Stimulated activated CD4-positive, alpha-beta T cell treated with anti-CD3 and anti-CD28 coated beads, TNF-alpha, amount 100 ng/mL, for 24 hours (primary cell): ENCODE measurements around the gene C1orf174.

Experiments used
- DNase-seq, 3 experiments: peaks; one replicate each; pipeline ENCODE4 v3.0.0-alpha.2; 2020; ENCODE audit warnings: low read depth in 3 of 3

The C1orf174 gene

DNA sequence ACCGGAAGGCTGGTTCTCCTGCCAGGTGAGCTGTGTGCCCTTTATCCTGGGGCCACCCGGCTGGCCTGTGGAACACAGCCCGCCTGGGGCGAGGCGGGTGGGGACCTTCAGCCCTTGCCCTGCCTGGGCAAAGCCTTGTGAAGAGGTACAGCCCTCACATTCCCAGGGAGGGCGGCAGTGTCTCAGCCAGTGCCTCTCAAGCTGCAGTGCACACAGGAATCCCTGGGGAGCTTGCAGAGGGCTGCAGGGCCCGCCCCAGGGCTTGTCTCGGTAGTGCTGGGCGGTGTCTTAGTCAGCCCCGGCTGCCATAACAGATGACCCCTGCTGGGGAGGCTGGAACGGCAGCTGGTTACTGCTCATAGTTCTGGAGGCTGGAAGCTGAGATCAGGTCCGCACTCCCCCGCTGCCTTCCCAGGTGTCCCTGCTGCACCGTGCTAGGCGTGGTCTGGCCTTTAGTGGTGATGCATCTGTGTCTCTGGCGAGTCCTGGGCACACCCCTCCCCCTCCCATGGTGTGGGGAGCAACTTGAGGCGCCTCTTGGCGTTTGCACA, 30.2 kb downstream of the C1orf174 start:
- DNase-seq, result no peak

- no peak for DNase-seq
Observed at GRCh38 chr1:3868464-3869006, 31.5 kb downstream of the C1orf174 start.

DNA sequence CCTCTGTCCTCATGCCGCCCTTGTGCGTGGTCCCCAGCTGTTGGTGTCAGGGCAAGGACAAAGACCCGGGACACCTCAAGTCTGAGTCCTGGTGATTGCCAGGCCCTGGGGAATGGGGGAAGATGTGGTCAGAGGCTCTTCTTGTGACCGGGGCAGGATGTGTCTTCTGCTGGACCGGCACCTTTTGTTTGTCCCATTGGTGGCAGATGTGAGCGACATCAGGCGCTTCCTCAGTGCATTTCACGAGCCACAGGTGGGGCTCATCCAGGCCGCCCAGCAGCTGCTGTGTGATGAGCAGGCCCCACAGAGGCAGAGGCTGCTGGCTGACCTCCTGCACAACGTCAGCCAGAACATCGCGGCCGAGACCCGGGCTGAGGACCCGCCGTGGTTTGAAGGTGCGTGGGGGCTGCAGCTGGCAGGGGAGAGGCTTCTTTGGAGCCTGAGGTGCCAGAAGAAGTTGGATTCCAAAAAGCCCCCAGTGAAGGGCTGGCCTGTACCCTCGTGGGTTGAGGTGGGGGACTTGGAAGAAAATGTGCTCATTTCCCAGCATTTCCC, 34.4 kb downstream of the C1orf174 start:
- no peak for DNase-seq

GRCh38 chr1:3864884-3865283, 35.2 kb downstream of the C1orf174 start:
- no peak for DNase-seq

- no peak for DNase-seq
Observed at GRCh38 chr1:3863231-3863935, 36.7 kb downstream of the C1orf174 start.

DNA sequence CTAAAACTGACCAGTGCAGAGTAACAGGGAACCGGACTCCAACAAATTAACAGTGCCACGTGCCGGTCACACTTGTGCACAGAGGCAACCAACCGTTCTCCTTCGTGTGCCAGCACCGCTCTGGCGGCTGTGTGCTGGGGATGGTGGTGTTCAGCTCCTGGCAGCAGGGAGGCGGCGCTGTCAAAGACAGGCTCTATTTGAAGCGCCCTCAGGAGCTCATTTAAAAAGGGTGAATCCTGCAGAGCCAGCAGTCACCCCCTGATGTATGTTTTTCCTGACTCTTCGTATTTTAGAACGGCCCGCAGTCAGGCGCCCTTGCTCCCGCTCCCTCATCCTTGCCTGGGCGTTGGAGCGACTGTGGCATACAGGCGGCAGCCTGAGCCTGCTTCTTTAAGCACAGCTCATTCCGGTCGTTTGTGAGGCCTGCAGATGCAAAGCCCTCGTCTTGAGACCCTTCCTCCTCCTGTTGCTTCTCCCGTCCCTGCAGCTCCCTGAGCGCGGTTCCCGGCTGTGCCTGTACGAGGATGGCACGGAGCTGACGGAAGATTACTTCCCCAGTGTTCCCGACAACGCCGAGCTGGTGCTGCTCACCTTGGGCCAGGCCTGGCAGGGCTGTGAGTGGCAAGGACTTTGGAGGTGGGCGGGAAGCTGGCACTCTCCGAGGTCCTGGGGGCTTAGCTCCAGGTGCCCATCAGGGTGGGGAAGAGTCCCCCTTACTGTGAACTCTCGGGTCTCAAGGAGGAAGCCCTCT, 41.7 kb downstream of the C1orf174 start:
- DNase-seq, result no peak

- no peak for DNase-seq
Observed at GRCh38 chr1:3857791-3858129, 42.3 kb downstream of the C1orf174 start.

DNA sequence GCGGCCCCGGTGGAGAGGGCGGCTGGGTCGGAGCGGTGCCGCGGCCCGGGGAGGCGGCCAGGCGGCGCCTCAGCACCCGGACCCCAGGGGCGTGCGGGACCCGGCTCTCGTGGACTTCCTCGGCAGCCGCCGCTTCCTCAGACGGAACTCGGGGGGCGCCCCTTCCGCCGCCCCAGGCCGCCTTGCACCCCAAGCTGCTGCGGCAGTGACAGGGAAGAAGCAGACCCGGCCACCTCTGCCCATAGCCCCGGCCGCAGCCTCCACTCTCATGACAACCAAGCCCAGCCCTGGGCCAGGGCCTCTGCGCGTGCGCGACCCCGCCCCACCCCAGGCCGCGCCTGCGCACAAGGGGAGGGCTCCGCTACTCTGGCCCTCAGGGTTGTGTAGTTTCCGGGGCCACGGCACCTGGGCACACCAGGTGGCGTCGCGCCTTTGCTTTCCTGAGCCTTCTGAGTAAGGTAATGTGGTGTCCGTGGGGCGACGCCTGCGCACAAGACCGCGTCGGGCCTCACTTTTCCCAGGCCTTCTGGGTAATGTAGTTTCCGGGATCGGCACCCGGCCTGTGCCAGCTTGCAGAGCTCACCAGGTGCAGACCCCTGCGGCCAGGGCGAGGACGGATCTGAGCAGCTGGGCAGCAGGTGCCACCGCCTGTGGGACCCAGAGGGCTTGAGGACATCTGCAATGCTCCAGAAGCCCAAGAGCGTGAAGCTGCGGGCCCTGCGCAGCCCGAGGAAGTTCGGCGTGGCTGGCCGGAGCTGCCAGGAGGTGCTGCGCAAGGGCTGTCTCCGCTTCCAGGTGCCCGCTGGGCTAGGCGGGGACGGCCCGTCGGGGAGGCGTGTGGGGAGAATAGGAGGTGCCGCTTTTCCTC, 42.9 kb downstream of the C1orf174 start, which contains the start of the genes CEP104 and DFFB:
TSS of gene CEP104 (minus strand) at position 289 of the 868 bp plus-strand sequence. CDS start 4,804 bp downstream, outside the sequence.
TSS of gene DFFB (plus strand) at position 554 of the 868 bp plus-strand sequence. CDS start at position 682, 128 bp downstream.
- peak; percentile 89 to 94 (median 92) for DNase-seq

GRCh38 chr1:3852711-3853485, 47.2 kb downstream of the C1orf174 start:
- DNase-seq, result no peak

DNA sequence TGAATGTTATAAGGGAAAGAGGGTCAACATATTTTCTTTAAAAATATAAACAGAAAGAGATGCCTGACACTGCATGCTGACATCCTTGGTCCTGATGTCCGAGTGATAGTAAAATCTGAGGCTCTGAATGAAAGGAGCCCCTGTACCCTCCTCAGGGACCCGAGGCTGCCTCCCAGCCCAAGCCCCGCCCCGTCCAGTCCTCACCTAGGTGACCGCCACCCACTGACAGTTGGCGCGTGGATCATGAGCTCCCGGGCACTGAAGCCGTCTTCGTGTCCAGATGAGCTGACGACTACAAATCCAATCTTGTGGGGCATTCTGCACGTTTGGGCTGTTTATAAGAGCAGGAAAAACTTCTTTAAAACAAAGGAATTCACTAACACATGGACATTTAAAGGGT, 48.0 kb downstream of the C1orf174 start:
- DNase-seq, result no peak

DNA sequence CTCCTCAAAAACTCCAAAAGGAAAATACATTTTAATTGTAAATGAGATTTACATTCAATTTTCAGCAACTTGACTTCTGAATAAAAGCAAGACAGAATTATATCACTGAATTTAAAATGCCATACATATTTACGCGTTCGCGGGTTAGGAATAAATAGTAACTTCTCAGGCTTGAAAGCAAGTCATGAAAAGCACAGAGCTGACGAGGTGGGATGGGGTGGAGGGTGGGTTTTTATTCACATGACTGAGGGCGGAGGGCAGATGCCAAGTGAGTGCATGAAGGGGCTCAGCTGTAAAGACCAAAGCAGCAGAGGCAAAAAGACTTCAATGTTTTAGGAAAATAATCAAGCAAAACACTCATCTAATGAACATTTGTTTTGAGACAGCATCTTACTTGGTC, 48.8 kb downstream of the C1orf174 start:
- DNase-seq, result no peak

GRCh38 chr1:3850857-3851256, 49.2 kb downstream of the C1orf174 start:
- no peak for DNase-seq

- DNase-seq, result no peak
Observed at GRCh38 chr1:3847081-3847480, 53.0 kb downstream of the C1orf174 start.

GRCh38 chr1:3846541-3846940, 53.5 kb downstream of the C1orf174 start:
- no peak for DNase-seq

DNA sequence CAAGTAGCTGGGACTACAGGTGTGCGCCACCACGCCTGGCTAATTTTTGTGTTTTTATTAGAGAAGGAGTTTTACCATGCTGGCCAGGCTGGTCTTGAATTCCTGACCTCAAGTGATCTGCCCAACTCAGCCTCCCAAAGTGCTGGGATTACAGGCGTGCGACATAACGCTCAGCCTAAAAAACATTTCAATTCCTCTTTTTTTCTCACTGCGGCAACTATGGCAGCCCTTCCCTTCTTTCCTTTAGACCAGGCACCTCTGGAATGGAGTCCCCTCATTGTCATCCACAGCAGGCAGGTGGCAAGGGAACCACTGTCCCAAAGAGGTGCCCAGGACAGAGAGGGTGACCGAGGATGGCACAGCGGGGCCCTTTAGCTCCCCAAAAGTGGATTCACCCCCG, 57.2 kb downstream of the C1orf174 start:
- DNase-seq, result no peak

GRCh38 chr1:3841491-3841890, 58.6 kb downstream of the C1orf174 start:
- no peak for DNase-seq
